ENCODE data around the gene CDKL1.

DNA sequence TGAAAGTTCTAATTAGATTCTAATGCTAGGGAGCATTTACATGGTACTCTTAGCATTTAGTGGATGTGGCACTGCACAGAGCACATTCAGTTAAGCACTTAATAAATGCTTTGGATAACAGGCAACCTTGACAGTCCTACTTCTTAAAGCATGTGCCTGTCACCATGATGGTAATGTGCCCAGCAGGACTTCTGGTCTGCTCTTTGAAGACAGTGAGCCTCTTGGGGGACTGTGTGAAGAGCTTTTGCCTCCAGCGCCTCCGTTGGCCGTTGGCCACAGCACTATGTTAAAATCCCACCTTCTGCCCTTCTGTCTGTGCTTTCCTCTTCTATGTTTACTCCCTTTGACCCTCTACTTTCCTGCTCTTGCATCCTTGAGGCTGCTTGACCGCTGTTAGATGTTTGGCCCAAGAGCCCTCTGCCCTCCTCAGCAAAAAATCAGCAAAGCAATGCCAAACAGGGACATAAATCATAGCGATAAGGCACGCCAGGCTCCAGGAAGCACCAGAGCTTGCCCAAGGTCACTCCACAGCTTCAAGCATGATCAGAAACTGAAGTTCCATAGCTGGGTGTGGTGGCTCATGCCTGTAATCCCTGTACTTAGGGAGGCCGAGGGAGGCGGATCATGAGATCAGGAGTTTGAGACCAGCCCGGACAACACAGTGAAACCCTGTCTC, 8.3 kb downstream of the CDKL1 start:
- no peak for TF ChIP-seq POLR2A (IDR thresholded peaks at IDR 0.05; ENCODE audit: low read depth, low read length)
- no peak for TF ChIP-seq POU2F2 (IDR thresholded peaks at IDR 0.05; ENCODE audit: low read depth, low read length)
- TF ChIP-seq TAF1 (IDR thresholded peaks at IDR 0.05; ENCODE audit: low read depth, low read length), result no peak
- TF ChIP-seq POLR2AphosphoS5 (IDR thresholded peaks at IDR 0.05; ENCODE audit: low read depth, low read length), result no peak
- no peak for TF ChIP-seq PAX5 (IDR thresholded peaks at IDR 0.05; ENCODE audit: insufficient read depth, low read length, severe bottlenecking)
- no peak for TF ChIP-seq SPI1 (IDR thresholded peaks at IDR 0.05; ENCODE audit: low read depth, low read length)

All from GM12891 (cell line).